Brain microvascular endothelial cell (primary cell): ENCODE data around the gene KCNAB2.

ENCODE experiments used
- DNase-seq: peaks from one replicate; pipeline ENCODE4 v3.0.0-alpha.2; 2020
- H3K27ac ChIP-seq: fragments of 250-450 bp; sonication (Bioruptor Pico); 2 replicates; pipeline ENCODE4 v1.5.1; 2020; ENCODE audit warnings: mild to moderate bottlenecking, moderate library complexity
- H3K27me3 ChIP-seq: fragments of 250-450 bp; sonication (Bioruptor Pico); replicated peaks from 2 replicates; pipeline ENCODE4 v1.5.1; 2020; ENCODE audit warnings: mild to moderate bottlenecking
- H3K36me3 ChIP-seq: fragments of 250-450 bp; sonication (Bioruptor Pico); replicated peaks from 2 replicates; pipeline ENCODE4 v1.5.1; 2020; ENCODE audit warnings: mild to moderate bottlenecking
- H3K4me3 ChIP-seq: 2 replicates; pipeline ENCODE4 v1.5.1; 2011; ENCODE audit warnings: low read depth, mild to moderate bottlenecking, control low read depth, low read length, moderate library complexity
- in situ Hi-C: cut with HindIII; loops from 2 replicates; pipeline ENCODE4 v1.10.0; 2017; ENCODE audit warnings: low sequenced_read_pairs, low pct_ligation_motif_present
- TF ChIP-seq, protein P1 (sequence below): IDR thresholded peaks from 2 replicates; pipeline ENCODE4 v1.5.1; 2011; ENCODE audit warnings: low read depth, mild to moderate bottlenecking, moderate library complexity, low read length, control low read depth, inconsistent platforms; ENCODE audit errors: missing control alignments

The KCNAB2 gene

GRCh38 chr1:6008696-6009095 is 37.0 kb upstream of the KCNAB2 start:
- in situ Hi-C loops, result no loop called here
- peaks cover 2% of the 10 kb centered on the region for H3K27me3 ChIP-seq
- H3K4me3 ChIP-seq, result no peak overlapping the region
- DNase-seq, result no peak
- H3K27ac ChIP-seq, result no peak overlapping the region
- H3K36me3 ChIP-seq, result no peaks in the 10 kb centered on the region
- TF ChIP-seq, protein P1, sequence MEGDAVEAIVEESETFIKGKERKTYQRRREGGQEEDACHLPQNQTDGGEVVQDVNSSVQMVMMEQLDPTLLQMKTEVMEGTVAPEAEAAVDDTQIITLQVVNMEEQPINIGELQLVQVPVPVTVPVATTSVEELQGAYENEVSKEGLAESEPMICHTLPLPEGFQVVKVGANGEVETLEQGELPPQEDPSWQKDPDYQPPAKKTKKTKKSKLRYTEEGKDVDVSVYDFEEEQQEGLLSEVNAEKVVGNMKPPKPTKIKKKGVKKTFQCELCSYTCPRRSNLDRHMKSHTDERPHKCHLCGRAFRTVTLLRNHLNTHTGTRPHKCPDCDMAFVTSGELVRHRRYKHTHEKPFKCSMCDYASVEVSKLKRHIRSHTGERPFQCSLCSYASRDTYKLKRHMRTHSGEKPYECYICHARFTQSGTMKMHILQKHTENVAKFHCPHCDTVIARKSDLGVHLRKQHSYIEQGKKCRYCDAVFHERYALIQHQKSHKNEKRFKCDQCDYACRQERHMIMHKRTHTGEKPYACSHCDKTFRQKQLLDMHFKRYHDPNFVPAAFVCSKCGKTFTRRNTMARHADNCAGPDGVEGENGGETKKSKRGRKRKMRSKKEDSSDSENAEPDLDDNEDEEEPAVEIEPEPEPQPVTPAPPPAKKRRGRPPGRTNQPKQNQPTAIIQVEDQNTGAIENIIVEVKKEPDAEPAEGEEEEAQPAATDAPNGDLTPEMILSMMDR, result no peak

DNA sequence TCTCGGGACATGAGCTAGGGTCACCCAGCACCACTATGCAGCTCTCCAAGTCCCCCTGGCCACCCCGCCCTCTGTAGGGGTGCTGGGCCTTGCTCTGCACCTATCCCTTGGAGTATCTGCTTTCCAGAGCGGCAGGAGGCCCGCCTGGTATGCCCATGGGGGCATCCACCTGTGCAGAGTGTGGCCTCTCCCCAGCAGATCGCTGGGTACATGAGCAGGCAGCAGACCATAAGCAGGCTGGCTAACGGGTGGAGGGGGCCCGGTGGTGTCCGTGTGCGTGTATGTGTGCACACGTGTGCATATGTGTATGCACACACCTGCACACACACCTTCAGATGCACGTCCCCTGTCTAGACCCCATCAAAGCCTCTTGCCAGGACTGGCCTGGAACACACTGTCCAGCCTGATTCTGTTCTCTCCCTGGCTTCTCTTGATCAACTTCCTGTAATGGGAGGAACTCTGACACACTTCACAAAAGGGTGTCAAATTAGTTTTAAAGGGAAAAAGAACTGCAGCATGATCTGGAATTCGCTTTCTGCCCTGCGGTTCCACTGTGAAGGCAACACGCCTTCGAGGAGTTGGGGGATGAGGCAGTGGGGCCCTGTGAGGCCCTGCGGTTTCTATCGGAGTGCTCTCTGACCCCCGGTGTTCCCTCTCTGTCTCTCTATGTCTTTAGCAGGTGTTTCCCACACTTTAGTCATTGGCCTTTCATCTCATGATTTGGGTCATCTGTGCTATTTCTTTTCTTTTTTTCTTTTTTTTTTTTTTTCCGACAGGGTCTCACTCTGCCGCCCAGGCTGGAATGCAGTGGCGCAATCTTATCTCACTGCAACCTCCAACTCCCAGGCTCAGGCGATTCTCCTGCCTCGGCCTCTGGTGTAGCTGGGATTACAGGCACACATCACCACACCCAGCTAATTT is 36.3 kb upstream of the KCNAB2 start:
- TF ChIP-seq, protein P1, result no peak
- no peak overlapping the region for H3K27ac ChIP-seq
- H3K27me3 ChIP-seq, result peaks cover 2% of the 10 kb centered on the region
- DNase-seq, result no peak
- in situ Hi-C loops, result no loop called here
- no peak overlapping the region for H3K4me3 ChIP-seq
- no peaks in the 10 kb centered on the region for H3K36me3 ChIP-seq

DNA sequence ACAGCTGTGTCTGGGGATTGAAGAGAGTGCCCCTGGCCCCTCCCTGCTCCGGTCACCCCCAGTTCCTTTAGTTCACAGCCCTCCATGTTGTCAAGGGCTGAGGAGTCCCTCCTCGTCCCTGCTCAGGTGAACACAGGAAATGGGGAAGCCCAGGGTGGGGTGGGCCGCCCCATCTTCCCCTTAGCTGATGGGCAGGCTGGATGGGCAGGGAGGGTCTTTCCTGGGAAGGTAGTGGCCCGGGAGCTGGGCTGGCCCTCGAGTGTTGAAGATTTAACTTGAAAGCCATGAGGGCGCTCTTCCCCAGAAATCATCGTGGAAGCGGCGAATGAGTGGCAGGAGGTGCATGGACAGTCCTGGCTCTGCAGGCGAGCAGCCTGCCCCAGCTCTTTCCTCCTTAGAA is 35.1 kb upstream of the KCNAB2 start:
- Histone ChIP-seq H3K27ac (no peak overlapping the region), H3K27me3 (peaks cover 2% of the 10 kb centered on the region), H3K4me3 (no peak overlapping the region), H3K36me3 (no peaks in the 10 kb centered on the region)
- DNase-seq, result no peak
- TF ChIP-seq, protein P1, result no peak
- in situ Hi-C loops, result no loop called here

DNA sequence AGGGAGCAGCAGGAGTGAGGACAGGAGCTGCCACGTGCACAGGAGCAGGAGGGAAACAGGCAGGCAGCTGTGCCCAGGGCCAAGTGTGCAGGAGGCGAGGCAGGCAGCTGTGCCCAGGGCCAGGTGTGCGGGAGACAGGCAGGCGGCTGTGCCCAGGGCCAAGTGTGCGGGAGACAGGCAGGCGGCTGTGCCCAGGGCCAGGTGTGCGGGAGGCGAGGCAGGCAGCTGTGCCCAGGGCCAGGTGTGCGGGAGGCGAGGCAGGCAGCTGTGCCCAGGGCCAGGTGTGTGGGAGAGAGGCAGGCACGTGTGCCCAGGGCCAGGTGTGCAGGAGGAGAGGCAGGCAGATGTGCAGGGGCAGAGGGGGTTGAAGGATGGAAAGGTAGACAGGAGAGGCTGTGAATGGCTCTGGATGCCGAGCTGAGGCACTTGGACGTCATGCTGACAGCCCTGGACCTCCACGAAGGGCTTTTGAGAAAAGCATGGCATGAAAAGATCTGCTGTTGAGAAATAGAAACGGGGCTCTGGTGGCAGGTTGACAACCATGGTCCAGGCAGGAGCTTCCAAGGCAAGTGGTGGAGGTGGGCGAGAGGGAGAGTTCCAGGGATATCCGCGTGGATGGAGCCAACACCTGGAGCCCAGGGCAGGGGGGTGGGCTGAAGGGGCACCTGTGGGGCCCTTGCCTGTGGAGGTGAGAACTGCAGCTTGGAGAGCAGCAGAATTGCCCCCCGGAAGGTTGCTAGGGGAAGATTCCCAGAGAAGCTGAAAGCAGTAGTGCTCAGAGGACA is 34.3 kb upstream of the KCNAB2 start:
- H3K4me3 ChIP-seq, result no peak overlapping the region
- no peak overlapping the region for H3K27ac ChIP-seq
- TF ChIP-seq, protein P1, result no peak
- no peak for DNase-seq
- H3K27me3 ChIP-seq, result peaks cover 2% of the 10 kb centered on the region
- H3K36me3 ChIP-seq, result no peaks in the 10 kb centered on the region
- in situ Hi-C loops, result no loop called here

DNA sequence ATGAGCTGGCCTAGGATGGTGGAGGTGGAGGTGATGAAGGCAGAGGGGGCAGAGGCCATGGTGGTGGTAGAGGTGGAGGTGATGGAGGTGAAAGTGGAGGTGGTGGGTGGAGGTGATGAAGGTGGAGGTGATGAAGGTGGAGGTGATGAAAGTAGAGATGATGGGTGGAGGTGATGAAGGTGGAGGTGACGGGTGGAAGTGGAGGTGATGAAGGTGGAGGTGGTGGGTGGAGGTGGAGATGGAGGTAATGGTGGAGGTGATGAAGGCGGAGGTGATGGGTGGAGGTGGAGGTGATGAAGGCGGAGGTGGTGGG is 33.8 kb upstream of the KCNAB2 start:
- no peak for DNase-seq
- TF ChIP-seq, protein P1, result no peak
- in situ Hi-C loops, result no loop called here
- H3K4me3 ChIP-seq, result no peak overlapping the region
- no peaks in the 10 kb centered on the region for H3K36me3 ChIP-seq
- peaks cover 2% of the 10 kb centered on the region for H3K27me3 ChIP-seq
- no peak overlapping the region for H3K27ac ChIP-seq
